OCI-LY1 (cell line): Measurements from ENCODE around the gene ASCC2.

Experiments used
- H2AFZ ChIP-seq: fragments of 200-600 bp; sonication (generic), shearing (Covaris generic); 2 replicates; pipeline ENCODE4 v1.6.0; 2014; ENCODE audit warnings: antibody characterized with exemption, mild to moderate bottlenecking, low read length
- H3F3A ChIP-seq: fragments of 200-600 bp; sonication (generic), shearing (Covaris generic); 2 replicates; pipeline ENCODE4 v1.6.0; 2014; ENCODE audit warnings: mild to moderate bottlenecking, antibody characterized with exemption, low read length, moderate library complexity; ENCODE audit not compliant: insufficient read depth
- H3K27ac ChIP-seq: fragments of 200-600 bp; sonication (generic); 2 replicates; pipeline ENCODE4 v1.5.1; 2014; ENCODE audit warnings: low read length, mixed run types, mild to moderate bottlenecking, low read depth; ENCODE audit not compliant: poor library complexity, severe bottlenecking
- H3K27me3 ChIP-seq: fragments of 200-600 bp; sonication (generic); 2 replicates; pipeline ENCODE4 v1.6.0; 2014; ENCODE audit warnings: antibody characterized with exemption, mild to moderate bottlenecking, low read length, moderate library complexity; ENCODE audit not compliant: insufficient read depth
- H3K36me3 ChIP-seq: fragments of 200-600 bp; sonication (generic); 2 replicates; pipeline ENCODE4 v1.6.1; 2014; ENCODE audit warnings: mild to moderate bottlenecking, antibody characterized with exemption, low read length, moderate library complexity, mixed read lengths; ENCODE audit not compliant: insufficient read depth
- H3K4me1 ChIP-seq: fragments of 200-600 bp; sonication (generic); 2 replicates; pipeline ENCODE4 v1.5.1; 2014; ENCODE audit warnings: mild to moderate bottlenecking, low read length, moderate library complexity; ENCODE audit not compliant: insufficient read depth, severe bottlenecking
- H3K4me2 ChIP-seq: fragments of 200-600 bp; sonication (generic), shearing (Covaris generic); 2 replicates; pipeline ENCODE4 v1.6.1; 2014; ENCODE audit warnings: low read length
- H3K4me3 ChIP-seq: fragments of 200-600 bp; sonication (generic); 2 replicates; pipeline ENCODE4 v1.5.1; 2014; ENCODE audit warnings: low read length, low read depth, mild to moderate bottlenecking, mixed read lengths; ENCODE audit not compliant: poor library complexity, severe bottlenecking
- H3K79me2 ChIP-seq: fragments of 200-600 bp; shearing (Covaris generic); 2 replicates; pipeline ENCODE4 v1.6.1; 2016; ENCODE audit warnings: mixed run types, low read length, mixed read lengths; ENCODE audit not compliant: insufficient read depth
- H3K9ac ChIP-seq: fragments of 200-600 bp; sonication (generic), shearing (Covaris generic); 2 replicates; pipeline ENCODE4 v1.6.1; 2014; ENCODE audit warnings: mild to moderate bottlenecking, low read length, mixed read lengths
- H3K9me2 ChIP-seq: fragments of 200-600 bp; sonication (generic), shearing (Covaris generic); 2 replicates; pipeline ENCODE4 v1.6.1; 2014; ENCODE audit warnings: low read depth, mild to moderate bottlenecking, low read length, mixed read lengths
- H3K9me3 ChIP-seq: fragments of 200-600 bp; shearing (Covaris generic); 2 replicates; pipeline ENCODE4 v1.6.1; 2014; ENCODE audit warnings: low read length, mixed read lengths
- H4K20me1 ChIP-seq: fragments of 200-600 bp; sonication (generic), shearing (Covaris generic); 2 replicates; pipeline ENCODE4 v1.6.0; 2016; ENCODE audit warnings: mild to moderate bottlenecking, low read length; ENCODE audit not compliant: insufficient read depth
- CTCF ChIP-seq: fragments of 200-600 bp; sonication (generic), shearing (Covaris generic); IDR thresholded peaks from 2 replicates; pipeline ENCODE4 v1.5.1; 2017; ENCODE audit warnings: mild to moderate bottlenecking, antibody characterized with exemption, low read length, moderate library complexity, mixed read lengths
- EZH2 ChIP-seq: fragments of 200-600 bp; sonication (generic), shearing (Covaris generic); IDR thresholded peaks from 2 replicates; pipeline ENCODE4 v1.8.0; 2017; ENCODE audit warnings: borderline replicate concordance, mixed run types, mild to moderate bottlenecking, antibody characterized with exemption, low read length, moderate library complexity, mixed read lengths

Gene ASCC2

DNA sequence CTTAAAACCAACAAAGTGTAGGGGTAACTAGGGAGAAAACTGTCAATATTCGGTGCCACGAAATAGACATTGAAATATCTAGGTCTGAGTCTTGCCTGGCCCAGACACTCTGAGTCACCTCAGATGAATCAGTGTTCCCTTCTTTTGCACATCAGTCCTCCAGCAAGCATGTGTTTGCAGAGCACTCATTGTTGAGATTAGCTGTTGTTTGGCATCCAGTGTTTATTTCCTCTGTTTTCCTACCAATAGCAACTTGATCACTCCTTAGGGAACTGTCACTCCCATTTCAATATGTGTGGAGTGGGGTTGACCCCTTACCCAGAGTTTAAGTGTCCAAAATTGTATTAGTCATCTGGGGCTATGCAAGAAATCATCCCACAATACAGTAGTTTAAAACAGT, 4.7 kb upstream of the ASCC2 start:
- H3K36me3 ChIP-seq = no peaks in the 10 kb centered on the region; the same call in 1 of the 2 replicates
- no peak overlapping the region for H3K27ac ChIP-seq
- no peaks in the 10 kb centered on the region; the same call in 1 of the 2 replicates for H3K9me3 ChIP-seq
- no peak overlapping the region for H3K4me2 ChIP-seq
- no peak overlapping the region for H3K4me3 ChIP-seq
- no peaks in the 10 kb centered on the region for H4K20me1 ChIP-seq
- peaks cover 6% of the 10 kb centered on the region for H3K4me1 ChIP-seq
- no peak overlapping the region for H3K9ac ChIP-seq
- no peak for TF ChIP-seq EZH2
- no peak for TF ChIP-seq CTCF
- no peaks in the 10 kb centered on the region for H3F3A ChIP-seq
- no peaks in the 10 kb centered on the region for H3K9me2 ChIP-seq
- H3K79me2 ChIP-seq = peaks cover under 1% of the 10 kb centered on the region
- H3K27me3 ChIP-seq = no peaks in the 10 kb centered on the region
- no peak overlapping the region for H2AFZ ChIP-seq

DNA sequence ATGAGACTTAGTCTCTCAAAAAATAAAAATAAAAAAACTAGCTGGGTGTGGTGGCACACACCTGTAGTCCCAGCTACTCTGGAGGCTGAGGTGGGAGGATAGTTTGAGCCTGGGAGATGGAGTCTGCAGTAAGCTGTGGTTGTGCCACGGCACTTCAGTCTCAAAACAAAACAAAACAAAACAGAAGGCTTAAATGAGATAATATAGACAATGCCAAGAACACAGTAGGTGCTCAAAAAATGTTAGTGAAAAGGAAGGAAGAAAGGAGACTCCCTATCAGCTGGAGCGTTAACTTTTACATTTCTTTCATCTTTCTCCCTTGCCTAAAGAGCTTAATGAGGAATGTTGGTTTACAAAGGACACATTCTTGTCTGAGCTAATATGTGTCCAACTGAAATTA, 4.1 kb upstream of the ASCC2 start:
- TF ChIP-seq EZH2 (no peak), CTCF (no peak)
- Histone ChIP-seq H3K9me2 (no peaks in the 10 kb centered on the region), H3K4me2 (no peak overlapping the region), H4K20me1 (no peaks in the 10 kb centered on the region), H3K9me3 (no peaks in the 10 kb centered on the region; the same call in 1 of the 2 replicates), H3K27me3 (no peaks in the 10 kb centered on the region), H3K27ac (no peak overlapping the region), H3K4me1 (peaks cover 11% of the 10 kb centered on the region), H2AFZ (no peak overlapping the region), H3F3A (no peaks in the 10 kb centered on the region), H3K79me2 (peaks cover 6% of the 10 kb centered on the region), H3K36me3 (no peaks in the 10 kb centered on the region; the same call in 1 of the 2 replicates), H3K9ac (no peak overlapping the region), H3K4me3 (no peak overlapping the region)

- Histone ChIP-seq H3K4me2 (no peak overlapping the region), H3K27me3 (no peaks in the 10 kb centered on the region)
These were observed 2.4 kb upstream of the ASCC2 start for GRCh38 chr22:29840498-29840897.

More at GRCh38 chr22:29840498-29840897, 2.4 kb upstream of the ASCC2 start:
- peaks cover 10% of the 10 kb centered on the region for H3K79me2 ChIP-seq
- no peak overlapping the region for H3K27ac ChIP-seq
- no peak overlapping the region for H2AFZ ChIP-seq
- peaks cover 22% of the 10 kb centered on the region for H3K4me1 ChIP-seq
- H3F3A ChIP-seq = no peaks in the 10 kb centered on the region
- no peak overlapping the region for H3K4me3 ChIP-seq
- no peaks in the 10 kb centered on the region for H3K9me3 ChIP-seq
- H3K9me2 ChIP-seq = no peaks in the 10 kb centered on the region
- no peak overlapping the region for H3K9ac ChIP-seq
- TF ChIP-seq EZH2 (no peak), CTCF (no peak)
- H3K36me3 ChIP-seq = peaks cover 6% of the 10 kb centered on the region; the same call in 1 of the 2 replicates
- H4K20me1 ChIP-seq = no peaks in the 10 kb centered on the region
